Measurements from ENCODE around the gene SLC25A22.

Gene SLC25A22

GRCh38 chr11:746289-747157 is 51.6 kb downstream of the SLC25A22 start:
- DNase-seq (ENCODE audit: low spot score): no peak

- DNase-seq (ENCODE audit: low spot score): no peak
Measured at GRCh38 chr11:745428-745827, 52.7 kb downstream of the SLC25A22 start.

GRCh38 chr11:742571-743201 is 55.4 kb downstream of the SLC25A22 start:
- DNase-seq (ENCODE audit: low spot score): no peak

- DNase-seq (ENCODE audit: low spot score): no peak
Measured at GRCh38 chr11:742156-742546, 55.9 kb downstream of the SLC25A22 start.
